Dendritic cell treated with granulocyte-macrophage colony-stimulating factor and Interleukin-4, amounts not matched to agents 40 ng/mL and 50 ng/mL, for 4 days (primary cell): ENCODE measurements around the gene FUT7.

Experiments used
- H3K27ac Mint-ChIP-seq: one replicate; pipeline ENCODE4 v1.8.0; 2022; ENCODE audit warnings: mild to moderate bottlenecking, mixed read lengths
- H3K27me3 Mint-ChIP-seq: one replicate; pipeline ENCODE4 v1.8.0; 2022; ENCODE audit warnings: mild to moderate bottlenecking, mixed read lengths
- H3K36me3 Mint-ChIP-seq: one replicate; pipeline ENCODE4 v1.8.0; 2022; ENCODE audit warnings: low read depth, mixed read lengths
- H3K4me1 Mint-ChIP-seq: one replicate; pipeline ENCODE4 v1.8.0; 2022; ENCODE audit warnings: low read depth, mixed read lengths
- H3K4me3 Mint-ChIP-seq: one replicate; pipeline ENCODE4 v1.8.0; 2022; ENCODE audit warnings: mild to moderate bottlenecking, moderate library complexity, mixed read lengths
- H3K9me3 Mint-ChIP-seq: one replicate; pipeline ENCODE4 v1.8.0; 2022; ENCODE audit warnings: mixed read lengths
- intact Hi-C: fragments of 100-400 bp; cut with micrococcal nuclease; formaldehyde crosslinking; loops from one replicate; pipeline ENCODE4 v1.15.0; 2022

FUT7 gene

DNA sequence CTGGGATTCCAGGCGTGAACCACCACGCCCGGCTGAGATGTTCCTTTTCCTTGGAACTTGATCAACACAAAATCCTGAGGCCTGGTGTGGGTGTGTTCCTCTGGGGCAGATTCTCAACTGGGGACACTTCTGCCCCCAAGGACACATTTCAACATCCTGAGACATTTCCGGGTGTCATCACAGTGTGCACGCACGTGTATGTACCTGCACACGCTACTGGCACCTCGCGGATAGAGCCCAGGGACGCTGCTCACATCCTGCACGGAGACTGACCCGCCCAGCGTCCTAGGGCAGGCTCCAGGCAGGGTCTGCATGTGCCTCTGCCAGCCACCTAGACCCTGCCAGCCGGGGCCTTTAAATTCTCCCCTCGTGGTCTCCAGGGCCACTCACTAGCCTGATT, 30.5 kb upstream of the FUT7 start:
- intact Hi-C loops, result no loop called here
- peaks cover 31% of the 10 kb centered on the region for H3K27me3 Mint-ChIP-seq
- no peak overlapping the region for H3K4me3 Mint-ChIP-seq
- peaks cover 11% of the 10 kb centered on the region for H3K4me1 Mint-ChIP-seq
- no peaks in the 10 kb centered on the region for H3K9me3 Mint-ChIP-seq
- no peak overlapping the region for H3K27ac Mint-ChIP-seq
- peaks cover 13% of the 10 kb centered on the region for H3K36me3 Mint-ChIP-seq

DNA sequence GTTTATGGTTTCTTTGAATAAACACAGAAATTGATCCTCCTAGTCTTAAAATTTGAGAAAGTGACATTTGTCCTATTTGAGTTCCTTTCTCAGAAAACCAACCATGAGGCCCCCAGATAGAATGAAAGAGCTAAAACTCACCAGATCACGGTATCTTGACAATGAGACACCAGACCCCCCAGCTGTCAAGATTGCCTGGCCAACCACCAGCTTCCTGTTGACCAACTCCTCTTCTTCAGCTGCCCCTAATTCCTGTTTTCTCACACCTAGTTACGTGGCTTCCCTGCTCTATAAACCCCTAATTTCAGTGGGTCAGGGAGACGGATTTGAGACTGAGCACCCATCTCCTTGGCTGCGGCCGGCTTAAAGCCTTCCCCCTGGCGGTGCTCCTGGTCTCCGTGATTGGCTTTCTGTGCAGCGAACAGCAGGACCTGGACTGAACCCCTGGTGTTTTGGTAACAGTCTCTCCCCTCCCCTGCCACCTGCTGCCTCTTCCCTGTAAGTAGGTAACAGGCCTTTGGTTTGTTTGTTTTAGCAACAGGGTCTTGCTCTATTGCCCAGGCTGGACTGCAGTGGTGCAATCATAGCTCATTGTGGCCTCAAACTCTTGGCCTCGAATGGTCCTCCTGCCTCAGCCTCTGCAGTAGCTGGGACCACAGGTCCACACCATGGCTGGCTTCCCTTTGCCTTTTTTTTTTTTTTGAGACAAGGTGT, 26.8 kb upstream of the FUT7 start:
- Mint-ChIP-seq H3K27me3 (peaks cover 60% of the 10 kb centered on the region), H3K36me3 (no peaks in the 10 kb centered on the region), H3K27ac (no peak overlapping the region), H3K9me3 (no peaks in the 10 kb centered on the region), H3K4me1 (peaks cover 4% of the 10 kb centered on the region), H3K4me3 (no peak overlapping the region)
- intact Hi-C loops, result no loop called here

DNA sequence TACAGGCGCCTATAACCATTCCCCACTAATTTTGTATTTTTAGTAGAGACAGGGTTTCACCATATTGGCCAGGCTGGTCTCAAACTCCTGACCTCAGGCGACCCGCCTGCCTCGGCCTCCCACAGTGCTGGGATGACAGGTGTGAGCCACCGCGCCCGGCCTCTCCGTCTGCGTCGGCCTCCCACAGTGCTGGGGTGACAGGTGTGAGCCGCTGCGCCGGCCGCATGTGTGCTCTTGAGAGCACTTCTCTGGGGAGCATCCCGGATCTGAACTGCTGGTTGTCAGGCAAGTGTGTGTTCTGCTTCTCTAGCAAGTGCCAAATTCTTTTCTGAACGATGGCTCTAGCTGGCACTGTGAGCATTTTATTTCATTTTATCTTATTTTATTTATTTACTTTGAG, 25.7 kb upstream of the FUT7 start:
- intact Hi-C loops, result no loop called here
- no peak overlapping the region for H3K27ac Mint-ChIP-seq

DNA sequence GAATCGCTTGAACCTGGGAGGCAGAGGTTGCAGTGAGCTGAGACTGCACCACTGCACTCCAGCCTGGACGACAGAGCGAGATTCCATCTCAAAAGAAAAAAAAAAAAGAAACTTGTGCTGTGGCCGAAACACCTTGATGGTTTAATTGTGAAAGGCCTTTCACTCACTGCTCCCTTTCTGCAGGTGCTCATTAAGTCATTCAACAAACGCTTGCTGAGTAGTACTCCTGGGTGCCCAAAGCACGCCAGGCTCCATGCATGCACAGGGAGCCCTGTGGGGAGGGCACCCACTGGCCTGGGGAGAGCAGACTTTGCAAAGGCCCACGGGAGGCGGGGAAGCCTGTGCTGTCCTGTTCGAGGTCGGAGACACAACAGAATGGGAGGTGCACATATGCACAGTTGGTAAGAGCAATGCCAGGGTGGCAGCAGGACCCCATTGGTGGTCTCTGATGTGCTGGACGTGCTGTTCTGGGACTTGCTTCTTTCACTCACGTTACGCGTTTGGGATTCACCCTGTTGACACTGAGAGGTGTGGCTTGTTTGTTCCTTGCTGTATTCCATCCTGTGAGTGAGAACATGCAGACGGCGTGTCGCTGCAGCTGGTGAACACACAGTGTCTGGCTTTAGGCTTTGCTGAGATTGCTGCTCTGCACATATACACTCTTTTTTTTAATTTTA, 25.0 kb upstream of the FUT7 start:
- no peak overlapping the region for H3K4me3 Mint-ChIP-seq
- peaks cover 10% of the 10 kb centered on the region for H3K4me1 Mint-ChIP-seq
- no peaks in the 10 kb centered on the region for H3K9me3 Mint-ChIP-seq
- H3K36me3 Mint-ChIP-seq, result no peaks in the 10 kb centered on the region
- peaks cover 71% of the 10 kb centered on the region for H3K27me3 Mint-ChIP-seq
- intact Hi-C loops, result no loop called here
- H3K27ac Mint-ChIP-seq, result no peak overlapping the region

More for the DNA sequence above, 25.7 kb upstream of the FUT7 start:
- Mint-ChIP-seq H3K4me1 (peaks cover 6% of the 10 kb centered on the region), H3K4me3 (no peak overlapping the region), H3K27me3 (peaks cover 70% of the 10 kb centered on the region), H3K36me3 (no peaks in the 10 kb centered on the region), H3K9me3 (no peaks in the 10 kb centered on the region)

DNA sequence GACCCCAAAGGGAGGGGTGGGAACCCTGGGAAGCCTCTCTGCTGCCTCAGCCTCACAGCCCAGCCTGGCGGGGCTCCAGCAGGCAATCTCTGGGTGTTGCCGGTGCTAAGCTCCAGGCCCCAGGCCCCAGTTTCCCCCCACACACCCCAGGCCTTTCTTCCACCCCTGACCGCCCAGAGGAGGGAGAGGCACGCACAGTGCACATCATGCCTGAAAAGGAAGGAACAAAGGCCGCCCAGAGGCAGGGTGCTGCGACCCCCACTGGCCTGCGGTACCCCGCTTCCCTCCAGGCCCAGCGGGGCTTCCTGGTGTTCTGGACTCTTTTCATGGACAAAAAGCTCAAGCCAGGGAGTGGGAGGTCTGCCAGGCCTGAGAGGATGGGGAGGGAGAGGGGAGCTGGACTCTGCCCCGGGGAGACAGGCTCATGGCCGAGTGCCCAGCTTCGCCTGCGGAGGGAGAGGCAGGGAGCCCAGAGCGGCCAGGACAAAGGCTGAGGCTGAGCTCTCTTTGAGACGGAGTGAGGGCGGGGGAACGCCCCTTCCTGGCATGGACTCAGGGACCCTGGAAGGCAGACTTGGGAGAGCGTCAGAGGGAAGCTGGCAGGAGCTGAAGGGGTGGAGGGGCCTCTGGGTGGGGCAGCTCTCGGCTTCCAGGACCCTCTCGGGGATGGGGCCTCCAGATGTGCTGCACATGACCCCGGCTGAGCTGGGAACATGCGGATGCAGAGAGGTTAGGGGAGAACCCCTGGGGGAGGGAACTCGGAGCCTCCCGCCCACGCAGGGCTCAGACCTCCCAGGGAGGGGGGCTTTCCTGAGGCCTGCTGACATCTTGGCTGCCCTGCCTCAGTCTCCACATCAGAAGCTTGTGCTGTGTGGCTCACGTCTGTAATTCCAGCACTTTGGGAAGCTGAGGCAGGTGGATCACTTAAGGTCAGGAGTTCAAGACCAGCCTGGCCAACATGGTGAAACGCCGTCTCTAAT, 23.8 kb upstream of the FUT7 start:
- no peaks in the 10 kb centered on the region for H3K9me3 Mint-ChIP-seq
- peaks cover 8% of the 10 kb centered on the region for H3K4me1 Mint-ChIP-seq
- no peaks in the 10 kb centered on the region for H3K36me3 Mint-ChIP-seq
- peaks cover 73% of the 10 kb centered on the region for H3K27me3 Mint-ChIP-seq
- no peak overlapping the region for H3K27ac Mint-ChIP-seq
- no peak overlapping the region for H3K4me3 Mint-ChIP-seq
- intact Hi-C loops, result no loop called here

GRCh38 chr9:137054932-137055384, 23.1 kb upstream of the FUT7 start:
- Mint-ChIP-seq H3K9me3 (no peaks in the 10 kb centered on the region), H3K27ac (no peak overlapping the region), H3K36me3 (no peaks in the 10 kb centered on the region), H3K27me3 (peaks cover 75% of the 10 kb centered on the region), H3K4me3 (no peak overlapping the region), H3K4me1 (peaks cover 6% of the 10 kb centered on the region)
- intact Hi-C loops, result no loop called here

GRCh38 chr9:137053944-137054931, 22.4 kb upstream of the FUT7 start, which contains the start of gene ENTPD2:
Gene ENTPD2, minus strand, starts transcription at chr9:137054061. Its CDS starts 64 bp downstream, at chr9:137053997.
- intact Hi-C loops, result no loop called here
- peak within 1 kb of the TSS; percentile 9 for H3K4me3 Mint-ChIP-seq
- no peaks in the 10 kb centered on the region for H3K9me3 Mint-ChIP-seq
- no peaks in the 10 kb centered on the region for H3K36me3 Mint-ChIP-seq
- peaks cover 82% of the 10 kb centered on the region for H3K27me3 Mint-ChIP-seq
- no peak within 1 kb of the TSS for H3K27ac Mint-ChIP-seq
- H3K4me1 Mint-ChIP-seq, result peaks cover 6% of the 10 kb centered on the region

DNA sequence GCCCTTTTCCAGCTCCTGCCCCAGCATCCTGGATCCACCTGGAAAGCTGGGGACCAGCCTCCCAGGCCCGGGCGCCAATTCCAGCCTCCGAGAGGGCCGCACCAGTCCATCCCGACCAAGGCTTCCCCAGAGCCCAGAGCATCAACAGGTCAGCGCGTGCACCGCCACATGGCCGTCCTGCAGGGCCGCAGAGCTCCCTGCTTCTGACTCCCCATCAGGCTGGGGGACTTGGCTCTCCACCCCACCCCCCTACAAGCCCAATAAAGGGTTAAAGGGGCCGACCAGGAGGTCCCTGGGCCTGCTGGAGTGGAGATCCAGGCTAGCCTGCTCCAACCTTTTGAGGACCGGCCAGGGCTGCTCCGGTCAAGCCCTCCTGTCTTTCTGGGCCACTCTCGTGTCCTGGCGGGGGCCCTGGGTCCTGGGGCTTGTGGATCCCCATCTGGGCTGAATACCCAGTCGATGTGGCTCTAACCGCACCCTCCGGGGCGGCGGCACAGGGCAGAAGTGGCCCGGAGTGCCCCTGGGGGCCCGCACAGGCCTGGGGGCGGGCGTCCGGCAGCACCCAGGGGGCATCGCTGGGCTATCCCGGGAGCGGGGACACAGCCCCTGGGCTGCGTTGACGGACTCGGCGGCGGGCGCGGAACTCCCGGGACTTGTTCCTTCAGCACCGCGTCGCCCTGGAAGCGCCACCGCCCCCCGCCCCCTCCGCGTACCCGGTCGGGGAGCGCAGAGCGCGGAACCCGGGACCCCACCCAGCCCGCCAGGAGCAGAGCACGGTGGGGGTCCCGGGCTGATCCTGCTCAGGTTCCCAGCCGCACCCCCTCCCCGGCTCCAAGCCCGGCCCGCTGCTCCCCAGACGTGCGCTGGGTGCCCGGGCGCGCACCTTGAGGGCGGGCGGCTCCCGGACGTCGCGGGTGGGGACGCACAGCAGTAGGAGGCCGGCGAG, 21.4 kb upstream of the FUT7 start:
- no peaks in the 10 kb centered on the region for H3K36me3 Mint-ChIP-seq
- no peaks in the 10 kb centered on the region for H3K9me3 Mint-ChIP-seq
- peak overlapping the region; percentile 9 for H3K4me3 Mint-ChIP-seq
- H3K27me3 Mint-ChIP-seq, result peaks cover 80% of the 10 kb centered on the region
- intact Hi-C loops, result no loop called here
- peaks cover 6% of the 10 kb centered on the region for H3K4me1 Mint-ChIP-seq
- no peak overlapping the region for H3K27ac Mint-ChIP-seq

DNA sequence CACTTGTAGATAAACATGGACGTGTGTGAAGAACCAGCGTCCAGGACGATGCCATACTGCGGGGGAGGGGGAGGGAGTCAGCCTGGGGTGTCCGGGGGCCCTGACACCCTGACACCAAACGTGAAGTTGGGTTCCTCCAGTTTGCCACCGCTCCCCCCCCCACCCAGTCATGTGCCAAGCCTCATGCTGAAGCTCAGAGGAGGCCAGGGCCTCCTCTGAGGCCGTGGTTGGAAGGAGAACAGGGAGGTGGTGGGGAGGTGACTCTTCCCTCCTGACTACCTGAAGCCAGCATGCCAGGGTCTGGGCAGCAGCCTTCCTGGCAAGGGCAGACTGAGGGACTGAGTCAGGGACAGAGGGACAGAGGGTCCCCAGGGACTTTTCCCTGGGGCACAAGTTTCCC, 20.4 kb upstream of the FUT7 start:
- Mint-ChIP-seq H3K36me3 (no peaks in the 10 kb centered on the region), H3K9me3 (no peaks in the 10 kb centered on the region), H3K4me1 (peaks cover 6% of the 10 kb centered on the region), H3K27ac (no peak overlapping the region), H3K27me3 (peaks cover 87% of the 10 kb centered on the region), H3K4me3 (no peak overlapping the region)
- intact Hi-C loops, result no loop called here

- Mint-ChIP-seq H3K4me1 (peaks cover 10% of the 10 kb centered on the region), H3K36me3 (no peaks in the 10 kb centered on the region), H3K27ac (no peak overlapping the region), H3K9me3 (no peaks in the 10 kb centered on the region), H3K4me3 (no peak overlapping the region), H3K27me3 (peaks cover 90% of the 10 kb centered on the region)
- intact Hi-C loops, result no loop called here
Observed at GRCh38 chr9:137051145-137051724, 19.3 kb upstream of the FUT7 start.

DNA sequence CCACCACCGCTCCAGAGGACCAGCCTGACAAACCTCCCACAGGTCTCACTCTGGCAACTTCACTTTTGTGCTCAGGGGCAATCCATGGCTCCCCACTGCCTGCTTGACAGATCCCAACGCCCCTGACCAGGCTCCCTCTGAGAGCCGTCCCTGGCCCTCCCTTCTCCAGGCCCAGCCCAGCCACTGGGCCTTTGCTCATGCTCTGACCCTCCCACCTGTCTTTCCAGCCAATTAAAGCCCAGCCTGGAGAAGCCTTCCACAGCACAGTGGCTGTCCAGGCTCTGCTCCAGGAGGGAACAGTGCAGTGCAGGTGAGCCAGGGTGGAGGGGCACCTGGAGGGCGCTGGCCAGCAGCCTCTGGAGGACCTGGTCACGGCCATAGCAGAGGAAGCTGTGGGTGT, 18.7 kb upstream of the FUT7 start:
- Mint-ChIP-seq H3K36me3 (no peaks in the 10 kb centered on the region), H3K27ac (no peak overlapping the region), H3K27me3 (peaks cover 88% of the 10 kb centered on the region), H3K4me3 (no peak overlapping the region), H3K4me1 (peaks cover 11% of the 10 kb centered on the region), H3K9me3 (no peaks in the 10 kb centered on the region)
- intact Hi-C loops, result no loop called here
